Neural crest cell (in vitro differentiated cells): ENCODE data around the gene DESI2. TPM values are rescaled to one million over a fixed set of nuclear protein-coding genes. Genes with fewer than 3 reads are reported as not detected.

Experiments
- DNase-seq: peaks from one replicate; pipeline ENCODE4 v3.0.0; 2021; ENCODE audit warnings: low read depth, mixed read lengths, low spot score
- H3K27ac Mint-ChIP-seq: one replicate; pipeline ENCODE4 v1.8.0; 2021; ENCODE audit warnings: mild to moderate bottlenecking, mixed read lengths; ENCODE audit not compliant: unreplicated experiment
- H3K27me3 Mint-ChIP-seq: 2 replicates; pipeline ENCODE4 v1.8.0; 2021; ENCODE audit warnings: low read depth, mild to moderate bottlenecking, mixed read lengths
- H3K36me3 Mint-ChIP-seq: 2 replicates; pipeline ENCODE4 v1.8.0; 2021; ENCODE audit warnings: low read depth, mild to moderate bottlenecking, mixed read lengths
- H3K4me1 Mint-ChIP-seq: 2 replicates; pipeline ENCODE4 v1.8.0; 2021; ENCODE audit warnings: mixed read lengths
- H3K4me3 Mint-ChIP-seq: one replicate; pipeline ENCODE4 v1.8.0; 2021; ENCODE audit warnings: mild to moderate bottlenecking, mixed read lengths
- H3K9me3 Mint-ChIP-seq: 2 replicates; pipeline ENCODE4 v1.8.0; 2021; ENCODE audit warnings: mixed read lengths
- total RNA-seq: library from RNA; stranded (reverse); gene quantifications from 2 replicates; pipeline ENCODE4 v1.2.1, GENCODE V29; 2021
- TF ChIP-seq, protein P1 (sequence below): fragments of 200-600 bp; sonication (generic); conservative IDR thresholded peaks from 2 replicates; pipeline ENCODE4 v1.5.0; 2021; ENCODE audit warnings: antibody characterized with exemption, mild to moderate bottlenecking

The DESI2 gene
- total RNA-seq, 1 donor from 2014 or later, result 46.5 TPM

DNA sequence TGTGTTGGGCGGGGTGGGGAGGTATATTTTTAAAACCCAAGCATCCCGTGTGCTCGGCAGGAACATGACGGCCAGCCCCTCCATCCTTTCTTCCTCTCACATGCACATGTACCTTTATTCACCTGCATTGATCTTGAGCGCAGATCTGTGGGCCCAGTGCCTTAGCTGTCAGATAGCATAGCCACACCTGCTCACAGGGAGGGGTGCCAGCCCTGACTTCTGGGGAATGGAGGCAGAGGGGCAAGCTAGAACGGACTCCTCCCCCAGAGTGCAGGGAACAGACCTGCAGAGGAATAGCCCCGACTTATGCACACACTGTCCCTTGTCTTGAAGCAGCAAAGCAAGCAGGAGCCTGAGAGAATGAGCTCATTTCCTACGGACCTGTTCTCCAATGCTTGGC is 56.1 kb downstream of the DESI2 start:
- Mint-ChIP-seq H3K36me3 (peaks cover 5% of the 10 kb centered on the region), H3K27ac (no peak overlapping the region), H3K4me3 (no peak overlapping the region), H3K4me1 (peaks cover 9% of the 10 kb centered on the region), H3K27me3 (no peaks in the 10 kb centered on the region), H3K9me3 (no peaks in the 10 kb centered on the region)
- DNase-seq, result no peak
- TF ChIP-seq, protein P1, sequence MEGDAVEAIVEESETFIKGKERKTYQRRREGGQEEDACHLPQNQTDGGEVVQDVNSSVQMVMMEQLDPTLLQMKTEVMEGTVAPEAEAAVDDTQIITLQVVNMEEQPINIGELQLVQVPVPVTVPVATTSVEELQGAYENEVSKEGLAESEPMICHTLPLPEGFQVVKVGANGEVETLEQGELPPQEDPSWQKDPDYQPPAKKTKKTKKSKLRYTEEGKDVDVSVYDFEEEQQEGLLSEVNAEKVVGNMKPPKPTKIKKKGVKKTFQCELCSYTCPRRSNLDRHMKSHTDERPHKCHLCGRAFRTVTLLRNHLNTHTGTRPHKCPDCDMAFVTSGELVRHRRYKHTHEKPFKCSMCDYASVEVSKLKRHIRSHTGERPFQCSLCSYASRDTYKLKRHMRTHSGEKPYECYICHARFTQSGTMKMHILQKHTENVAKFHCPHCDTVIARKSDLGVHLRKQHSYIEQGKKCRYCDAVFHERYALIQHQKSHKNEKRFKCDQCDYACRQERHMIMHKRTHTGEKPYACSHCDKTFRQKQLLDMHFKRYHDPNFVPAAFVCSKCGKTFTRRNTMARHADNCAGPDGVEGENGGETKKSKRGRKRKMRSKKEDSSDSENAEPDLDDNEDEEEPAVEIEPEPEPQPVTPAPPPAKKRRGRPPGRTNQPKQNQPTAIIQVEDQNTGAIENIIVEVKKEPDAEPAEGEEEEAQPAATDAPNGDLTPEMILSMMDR, result no peak

DNA sequence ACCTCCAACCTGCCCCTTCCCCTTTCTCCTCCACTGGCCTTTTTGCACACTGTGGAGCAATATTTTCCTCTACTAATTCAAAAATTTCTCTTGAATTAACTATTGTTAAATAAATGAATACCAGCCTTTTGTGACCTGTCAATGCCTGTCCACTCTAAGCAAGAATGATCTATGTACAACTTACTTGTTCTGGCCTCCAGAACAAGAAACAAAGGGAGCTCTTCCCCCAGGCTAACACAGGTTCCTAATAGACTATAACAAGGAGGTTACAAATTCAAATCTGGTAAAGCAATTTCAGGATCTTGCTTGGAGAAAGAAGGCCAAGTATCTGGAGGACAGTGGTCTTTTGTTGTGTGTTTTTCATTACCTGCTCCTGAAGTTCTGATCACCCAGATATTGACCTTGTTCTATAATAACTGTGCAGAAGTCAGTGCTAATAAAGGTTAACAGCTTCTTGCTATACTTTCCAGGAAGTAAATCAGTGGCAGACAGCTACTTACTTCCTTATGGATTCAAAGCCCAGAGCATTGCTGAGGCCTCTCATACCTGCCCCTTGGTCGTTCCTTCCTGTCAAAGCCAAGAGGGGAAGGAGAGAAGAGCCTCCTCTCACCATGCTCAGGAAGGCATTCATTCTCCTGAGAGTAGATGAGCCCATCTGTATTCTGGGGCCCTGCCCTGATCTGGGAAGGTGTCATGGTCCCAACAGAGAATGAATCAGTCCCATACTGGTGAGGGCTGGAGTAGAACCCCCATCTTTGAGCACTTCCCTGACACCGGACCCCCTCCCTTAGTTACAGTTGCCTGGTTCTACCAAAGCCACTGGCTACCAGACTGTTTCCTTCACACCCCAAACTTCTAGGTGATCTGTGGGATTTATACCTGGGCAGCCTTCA is 56.8 kb downstream of the DESI2 start:
- Mint-ChIP-seq H3K27ac (no peak overlapping the region), H3K27me3 (no peaks in the 10 kb centered on the region), H3K4me1 (peaks cover 9% of the 10 kb centered on the region), H3K9me3 (no peaks in the 10 kb centered on the region), H3K4me3 (no peak overlapping the region), H3K36me3 (peaks cover 3% of the 10 kb centered on the region)
- DNase-seq, result no peak
- TF ChIP-seq, protein P1, result no peak

DNA sequence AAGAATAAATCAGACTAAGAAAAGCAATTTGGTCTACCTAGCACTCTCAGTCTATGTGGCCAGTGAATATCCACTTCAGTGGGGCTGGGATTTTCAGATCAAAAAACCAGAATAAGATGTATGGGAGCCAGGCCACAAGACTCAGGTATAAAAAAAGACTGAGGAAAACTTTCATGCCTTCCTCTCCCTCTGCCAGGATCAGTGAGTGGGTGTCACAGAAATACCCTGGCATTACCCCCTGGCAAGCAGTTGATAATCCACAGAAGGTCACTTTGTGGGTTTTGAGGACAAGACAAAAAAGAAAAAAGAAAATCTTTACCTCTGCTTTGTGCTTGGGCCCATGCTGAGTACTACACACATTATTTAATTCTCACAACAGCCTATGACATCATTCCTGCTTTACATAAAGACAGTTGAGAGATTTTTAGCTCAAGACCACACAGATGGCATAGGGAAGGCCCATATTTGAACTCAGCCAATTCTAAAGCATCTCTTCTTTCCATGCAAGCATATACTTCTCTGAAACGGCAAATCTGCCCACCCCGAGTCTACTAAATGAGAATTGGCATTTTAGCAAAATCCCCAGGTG is 57.6 kb downstream of the DESI2 start:
- DNase-seq, result no peak
- Mint-ChIP-seq H3K9me3 (no peaks in the 10 kb centered on the region), H3K36me3 (peaks cover under 1% of the 10 kb centered on the region), H3K27me3 (no peaks in the 10 kb centered on the region), H3K4me3 (no peak overlapping the region), H3K4me1 (peaks cover 9% of the 10 kb centered on the region), H3K27ac (no peak overlapping the region)
- TF ChIP-seq, protein P1, result no peak

DNA sequence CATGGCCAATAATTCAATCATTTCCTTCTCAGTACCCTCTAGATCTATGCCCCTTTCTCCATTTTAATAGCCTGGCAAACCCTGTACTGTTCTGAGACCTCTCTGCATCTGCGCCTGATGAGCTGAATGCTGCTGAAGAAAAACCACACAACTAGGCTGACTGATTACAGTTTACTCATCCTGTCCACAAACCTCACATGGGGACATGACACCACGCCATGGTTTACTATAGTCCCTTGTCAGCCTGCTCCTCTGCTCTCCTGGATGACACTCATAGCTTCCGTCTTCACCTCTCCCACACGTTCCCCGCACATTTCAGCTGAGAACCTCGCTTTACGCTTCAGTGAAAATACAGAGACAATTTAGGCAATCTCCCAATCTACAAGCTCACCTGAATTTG is 59.7 kb downstream of the DESI2 start:
- Mint-ChIP-seq H3K27ac (no peak overlapping the region), H3K36me3 (no peaks in the 10 kb centered on the region), H3K4me1 (peaks cover 9% of the 10 kb centered on the region), H3K4me3 (no peak overlapping the region), H3K27me3 (no peaks in the 10 kb centered on the region), H3K9me3 (no peaks in the 10 kb centered on the region)
- DNase-seq, result no peak
- TF ChIP-seq, protein P1, result no peak

DNA sequence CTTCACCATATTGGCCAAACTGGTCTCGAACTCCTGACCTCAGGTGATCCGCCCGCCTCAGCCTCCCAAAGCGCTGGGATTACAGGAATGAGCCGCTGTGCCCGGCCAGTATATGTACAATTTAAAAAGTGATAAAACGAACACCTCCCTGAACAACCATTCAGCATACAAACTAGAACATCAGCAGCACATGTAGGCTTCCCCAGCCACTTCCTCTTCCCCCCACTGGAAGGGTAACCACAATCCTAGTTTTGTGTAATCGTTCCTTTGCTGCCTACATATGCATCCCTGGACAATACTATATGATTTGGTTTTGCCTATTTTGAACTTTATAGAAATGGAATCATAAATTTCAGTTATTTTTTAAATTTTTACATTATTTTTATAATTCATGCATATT is 60.4 kb downstream of the DESI2 start:
- TF ChIP-seq, protein P1, result no peak
- no peaks in the 10 kb centered on the region for H3K36me3 Mint-ChIP-seq
- peaks cover 9% of the 10 kb centered on the region for H3K4me1 Mint-ChIP-seq
- H3K4me3 Mint-ChIP-seq, result no peak overlapping the region
- no peak for DNase-seq
- H3K9me3 Mint-ChIP-seq, result no peaks in the 10 kb centered on the region
- no peaks in the 10 kb centered on the region for H3K27me3 Mint-ChIP-seq
- H3K27ac Mint-ChIP-seq, result no peak overlapping the region
